Measurements from ENCODE around the gene DZIP1L.
A peak's percentile ranks its signal among the peaks of the same experiment; 100 is the strongest.
"Not testable (repeated sequence)": the region's sequence is repeated elsewhere in the genome, so short reads cannot be mapped to it uniquely, and the experiment has no call there.

Gene DZIP1L

DNA sequence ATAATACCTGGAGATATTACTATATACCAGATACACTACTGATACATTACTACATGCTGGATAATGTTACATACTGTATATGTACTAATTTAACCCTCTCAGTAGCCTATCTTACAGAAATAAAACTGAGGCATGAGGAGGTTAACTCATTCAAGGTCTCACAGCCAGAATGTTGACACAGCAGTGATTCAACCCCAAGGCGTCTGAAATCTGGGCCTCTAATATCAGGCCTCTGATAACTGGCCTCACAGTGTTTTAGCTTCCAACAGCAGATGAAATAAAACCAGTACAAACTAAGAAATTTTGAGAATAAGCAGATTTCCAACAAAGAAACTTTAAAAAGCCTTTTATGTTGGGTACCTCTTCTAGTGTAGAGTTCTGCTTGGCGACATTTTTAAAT, 23.4 kb downstream of the DZIP1L start:
- H3K27ac Mint-ChIP-seq: no peak overlapping the region
- no peaks in the 10 kb centered on the region for H3K36me3 Mint-ChIP-seq (ENCODE audit: low read depth)
- H3K27me3 Mint-ChIP-seq: peaks cover 34% of the 10 kb centered on the region
- no peaks in the 10 kb centered on the region for H3K4me1 Mint-ChIP-seq (ENCODE audit: low read depth)
- no peaks in the 10 kb centered on the region for H3K9me3 Mint-ChIP-seq
- H3K4me3 Mint-ChIP-seq: no peak overlapping the region

DNA sequence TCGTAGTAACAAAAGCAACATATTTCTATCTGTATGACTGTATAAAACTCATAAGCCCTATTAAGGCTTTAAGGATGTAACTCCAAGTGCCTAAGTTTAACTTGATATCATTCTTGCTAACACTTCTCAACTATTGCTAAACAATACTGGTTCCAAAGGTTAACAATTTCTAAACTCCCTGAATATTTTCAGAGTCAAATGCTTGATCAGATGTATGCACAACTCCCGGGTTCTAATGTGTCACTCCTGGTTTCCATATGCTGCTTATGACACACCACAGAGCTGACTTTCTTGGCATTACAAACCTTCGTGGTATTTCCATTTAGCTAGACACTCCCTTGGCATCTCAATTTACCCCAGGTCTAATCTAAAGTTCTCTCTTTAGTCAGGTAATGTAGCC, 26.3 kb downstream of the DZIP1L start:
- Mint-ChIP-seq H3K9me3 (no peaks in the 10 kb centered on the region), H3K4me1 (ENCODE audit: low read depth) (no peaks in the 10 kb centered on the region), H3K4me3 (no peak overlapping the region), H3K27ac (no peak overlapping the region), H3K27me3 (peaks cover 34% of the 10 kb centered on the region), H3K36me3 (ENCODE audit: low read depth) (no peaks in the 10 kb centered on the region)

DNA sequence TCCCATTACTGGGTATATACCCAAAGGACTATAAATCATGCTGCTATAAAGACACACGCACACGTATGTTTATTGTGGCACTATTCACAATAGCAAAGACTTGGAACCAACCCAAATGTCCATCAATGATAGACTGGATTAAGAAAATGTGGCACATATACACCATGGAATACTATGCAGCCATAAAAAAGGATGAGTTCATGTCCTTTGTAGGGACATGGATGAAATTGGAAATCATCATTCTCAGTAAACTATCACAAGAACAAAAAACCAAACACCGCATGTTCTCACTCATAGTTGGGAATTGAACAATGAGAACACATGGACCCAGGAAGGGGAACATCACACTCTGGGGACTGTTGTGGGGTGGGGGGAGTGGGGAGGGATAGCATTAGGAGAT, 29.7 kb downstream of the DZIP1L start:
- not testable (repeated sequence) for H3K9me3 Mint-ChIP-seq; H3K36me3 Mint-ChIP-seq (ENCODE audit: low read depth); H3K4me3 Mint-ChIP-seq; H3K27ac Mint-ChIP-seq
- Mint-ChIP-seq H3K4me1 (ENCODE audit: low read depth) (peaks cover 29% of the 10 kb centered on the region), H3K27me3 (peaks cover 22% of the 10 kb centered on the region)

DNA sequence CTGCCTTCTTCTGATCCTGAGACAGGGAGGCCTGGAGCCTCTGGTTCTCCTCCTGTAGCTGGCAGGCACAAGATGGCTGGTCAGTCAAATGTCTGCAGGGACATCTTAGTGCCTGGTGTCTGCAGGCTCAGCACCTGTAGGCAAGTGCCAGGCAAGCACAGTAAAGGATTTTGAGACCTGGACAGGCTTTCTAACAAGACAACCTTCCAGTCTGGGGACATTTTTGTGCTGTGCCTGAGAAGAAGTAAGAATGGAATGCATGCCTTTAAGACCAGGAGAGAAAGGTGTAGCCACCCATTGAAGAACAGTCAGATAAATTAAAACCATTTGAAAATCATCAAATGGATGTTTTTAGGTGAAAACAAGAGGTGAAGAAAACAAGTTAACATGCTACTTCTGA, 31.2 kb downstream of the DZIP1L start:
- no peak overlapping the region for H3K27ac Mint-ChIP-seq
- no peak overlapping the region for H3K4me3 Mint-ChIP-seq
- peaks cover 34% of the 10 kb centered on the region for H3K4me1 Mint-ChIP-seq (ENCODE audit: low read depth)
- H3K36me3 Mint-ChIP-seq (ENCODE audit: low read depth): no peaks in the 10 kb centered on the region
- no peaks in the 10 kb centered on the region for H3K9me3 Mint-ChIP-seq
- H3K27me3 Mint-ChIP-seq: peaks cover 20% of the 10 kb centered on the region

DNA sequence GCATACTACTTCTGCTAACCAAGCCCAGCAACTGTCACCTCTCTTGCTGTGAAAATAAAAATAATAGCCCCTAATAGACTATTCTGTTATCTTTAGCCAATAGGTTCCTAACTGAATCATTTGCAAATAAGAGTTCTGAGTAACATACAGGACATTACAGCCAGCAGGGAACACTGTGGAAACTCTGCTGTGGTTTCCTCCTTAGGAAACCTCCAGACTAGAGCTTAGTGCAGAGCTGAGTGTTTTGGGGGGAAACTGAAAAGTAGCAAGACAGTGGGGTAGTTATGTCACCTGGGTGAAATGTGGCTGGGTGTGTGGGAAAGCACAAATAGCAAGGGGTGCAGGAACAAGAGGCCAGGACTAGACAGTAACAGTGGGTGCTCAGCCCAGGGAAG, 32.4 kb downstream of the DZIP1L start:
- Mint-ChIP-seq H3K4me3 (no peak overlapping the region), H3K4me1 (ENCODE audit: low read depth) (peaks cover 46% of the 10 kb centered on the region), H3K9me3 (no peaks in the 10 kb centered on the region), H3K36me3 (ENCODE audit: low read depth) (no peaks in the 10 kb centered on the region), H3K27ac (peak overlapping the region; percentile 87), H3K27me3 (peaks cover 12% of the 10 kb centered on the region)

DNA sequence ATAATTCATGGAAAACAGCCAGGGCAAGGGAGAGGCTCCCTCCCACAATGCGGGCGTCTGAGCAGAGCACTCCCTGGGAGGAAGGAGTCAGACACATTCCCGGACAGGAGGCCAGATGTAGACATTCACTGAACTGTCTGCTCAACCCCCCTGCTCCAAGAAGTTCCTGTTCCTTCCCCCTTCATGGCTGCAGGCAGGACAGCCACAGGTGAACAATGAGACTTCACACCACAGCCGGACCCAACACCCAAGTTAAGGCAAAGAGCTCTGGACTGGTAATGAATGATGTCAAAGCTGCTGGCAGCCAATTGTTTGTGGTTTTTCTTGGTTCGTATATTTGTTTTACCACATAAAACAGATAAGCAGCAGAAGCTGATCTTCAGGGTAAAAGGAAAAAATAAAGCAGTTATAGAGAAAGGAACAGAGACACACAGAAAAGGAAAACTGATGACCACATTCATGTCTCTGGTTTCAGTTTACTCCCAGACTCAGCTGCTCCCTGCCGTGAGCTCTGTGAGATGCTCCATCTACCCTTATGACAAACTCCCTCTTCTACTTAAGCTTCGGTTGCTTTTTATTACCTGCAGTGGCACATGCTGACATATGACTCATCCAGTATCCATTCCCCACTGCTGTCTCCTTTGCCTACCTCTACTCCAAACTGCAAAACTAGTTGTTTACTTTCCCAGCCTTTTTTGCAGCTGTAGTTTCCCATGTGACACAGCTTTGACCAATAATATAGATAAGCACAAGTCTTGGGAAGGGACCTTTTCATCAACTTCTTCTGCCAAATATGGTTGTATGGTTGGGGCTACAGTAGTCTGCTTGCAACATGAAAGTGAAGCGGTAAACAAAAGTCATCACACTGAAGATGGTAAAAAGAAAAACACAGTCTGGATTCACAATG, 33.1 kb downstream of the DZIP1L start:
- Mint-ChIP-seq H3K4me3 (peak overlapping the region; percentile 64), H3K9me3 (no peaks in the 10 kb centered on the region), H3K27ac (peak overlapping the region; percentile 87), H3K36me3 (ENCODE audit: low read depth) (no peaks in the 10 kb centered on the region), H3K27me3 (peaks cover 12% of the 10 kb centered on the region), H3K4me1 (ENCODE audit: low read depth) (peaks cover 49% of the 10 kb centered on the region)

DNA sequence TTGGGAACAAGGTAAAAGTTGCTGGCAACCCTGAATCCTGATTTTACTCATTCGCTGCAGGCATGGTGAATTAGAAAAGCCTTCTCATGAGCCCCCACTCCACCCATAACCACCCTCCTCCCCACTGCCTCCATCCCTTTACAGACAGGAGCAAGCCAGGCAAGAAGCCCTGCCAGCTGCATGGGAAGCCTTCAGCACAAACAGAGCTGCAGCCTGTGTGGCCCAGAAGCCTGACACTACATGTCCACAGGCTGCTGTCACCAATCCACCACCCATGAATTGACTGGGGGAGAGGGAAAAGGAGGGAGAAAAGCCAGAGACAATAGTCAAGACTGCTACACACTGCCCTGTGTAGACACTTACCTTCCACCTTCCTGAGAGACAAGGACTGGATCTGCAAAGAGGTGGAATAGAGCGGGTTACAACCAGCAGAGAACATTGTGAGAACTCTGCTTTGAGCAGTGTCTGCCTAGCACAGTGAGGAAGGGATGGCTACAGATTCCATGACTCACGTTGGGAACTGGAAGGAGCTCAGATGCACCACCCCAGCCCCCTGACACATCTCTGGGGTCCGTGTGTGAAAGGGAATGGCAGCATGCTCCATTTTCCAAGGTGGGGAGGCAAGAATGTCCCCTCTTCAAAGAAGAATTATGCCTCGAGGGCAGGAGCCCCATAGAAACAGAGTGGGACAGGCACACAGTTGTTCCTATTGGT, 33.9 kb downstream of the DZIP1L start:
- no peaks in the 10 kb centered on the region for H3K9me3 Mint-ChIP-seq
- H3K36me3 Mint-ChIP-seq (ENCODE audit: low read depth): no peaks in the 10 kb centered on the region
- peak overlapping the region; percentile 40 for H3K27ac Mint-ChIP-seq
- peaks cover 9% of the 10 kb centered on the region for H3K27me3 Mint-ChIP-seq
- H3K4me3 Mint-ChIP-seq: no peak overlapping the region
- peaks cover 49% of the 10 kb centered on the region for H3K4me1 Mint-ChIP-seq (ENCODE audit: low read depth)

DNA sequence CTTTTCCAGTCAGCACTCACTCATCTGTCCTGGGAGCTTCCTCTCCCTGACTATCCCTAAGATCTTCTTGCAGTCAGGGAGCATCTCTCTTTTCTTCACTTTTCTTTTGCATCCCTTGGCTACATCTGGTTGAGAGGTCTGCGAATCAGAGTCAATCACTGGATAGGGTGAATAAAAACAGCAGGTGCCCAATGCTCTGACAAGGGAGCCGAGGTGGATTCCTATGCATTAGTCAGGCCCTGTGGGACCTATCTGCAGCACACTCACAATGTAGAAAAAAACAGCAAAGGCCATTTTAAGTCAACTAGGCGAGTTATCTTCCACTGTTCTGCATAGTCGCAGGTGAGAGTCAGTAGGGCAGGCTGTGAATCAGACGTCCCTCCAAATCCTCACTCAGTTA, 35.5 kb downstream of the DZIP1L start:
- Mint-ChIP-seq H3K9me3 (no peaks in the 10 kb centered on the region), H3K27me3 (peaks cover 16% of the 10 kb centered on the region), H3K27ac (no peak overlapping the region), H3K4me3 (no peak overlapping the region), H3K4me1 (ENCODE audit: low read depth) (peaks cover 49% of the 10 kb centered on the region), H3K36me3 (ENCODE audit: low read depth) (no peaks in the 10 kb centered on the region)

DNA sequence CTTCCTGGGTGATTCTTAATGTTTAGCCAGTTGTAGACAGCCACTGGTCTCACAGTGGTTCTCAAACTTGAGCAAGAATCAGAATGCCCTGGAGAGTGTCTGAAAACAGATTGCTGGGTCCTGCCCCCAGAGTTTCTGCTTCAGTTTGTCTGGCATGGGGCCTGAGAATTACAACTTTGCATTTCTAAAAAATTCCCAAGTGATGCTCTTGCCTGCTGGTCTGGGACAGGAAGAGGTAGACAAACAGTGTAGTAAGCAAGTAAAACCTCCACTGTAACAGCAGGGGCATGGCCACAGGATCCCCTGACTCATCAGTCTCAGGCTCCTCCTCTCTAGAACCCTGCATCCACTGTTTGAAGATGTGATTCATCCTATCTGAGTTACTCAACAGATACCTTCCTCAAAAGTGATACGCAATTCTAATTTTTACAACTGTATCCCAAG, 36.5 kb downstream of the DZIP1L start:
- H3K9me3 Mint-ChIP-seq: no peaks in the 10 kb centered on the region
- H3K36me3 Mint-ChIP-seq (ENCODE audit: low read depth): no peaks in the 10 kb centered on the region
- no peak overlapping the region for H3K4me3 Mint-ChIP-seq
- peaks cover 49% of the 10 kb centered on the region for H3K4me1 Mint-ChIP-seq (ENCODE audit: low read depth)
- H3K27me3 Mint-ChIP-seq: peaks cover 16% of the 10 kb centered on the region
- no peak overlapping the region for H3K27ac Mint-ChIP-seq

DNA sequence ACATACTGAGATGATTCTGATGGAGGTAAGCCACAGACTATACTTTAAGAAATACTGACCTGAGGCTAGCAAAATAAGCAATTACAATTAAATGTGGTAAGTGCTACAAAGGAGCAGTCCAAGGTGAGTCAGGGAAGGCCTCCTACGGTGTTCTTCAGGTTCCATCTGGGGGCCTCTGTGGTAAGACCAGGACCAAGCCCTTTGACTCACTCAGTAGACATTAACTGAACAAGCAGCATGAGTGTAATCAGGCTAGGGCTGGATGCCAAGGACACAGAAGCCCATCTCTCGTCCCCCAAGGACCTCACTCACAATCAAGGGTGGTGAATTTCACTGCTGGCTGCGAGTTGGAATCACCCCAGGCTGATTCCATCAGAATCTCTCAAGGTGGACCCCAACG, 37.3 kb downstream of the DZIP1L start:
- H3K4me3 Mint-ChIP-seq: no peak overlapping the region
- peaks cover 43% of the 10 kb centered on the region for H3K4me1 Mint-ChIP-seq (ENCODE audit: low read depth)
- peaks cover 25% of the 10 kb centered on the region for H3K27me3 Mint-ChIP-seq
- H3K36me3 Mint-ChIP-seq (ENCODE audit: low read depth): no peaks in the 10 kb centered on the region
- H3K9me3 Mint-ChIP-seq: no peaks in the 10 kb centered on the region
- H3K27ac Mint-ChIP-seq: no peak overlapping the region

DNA sequence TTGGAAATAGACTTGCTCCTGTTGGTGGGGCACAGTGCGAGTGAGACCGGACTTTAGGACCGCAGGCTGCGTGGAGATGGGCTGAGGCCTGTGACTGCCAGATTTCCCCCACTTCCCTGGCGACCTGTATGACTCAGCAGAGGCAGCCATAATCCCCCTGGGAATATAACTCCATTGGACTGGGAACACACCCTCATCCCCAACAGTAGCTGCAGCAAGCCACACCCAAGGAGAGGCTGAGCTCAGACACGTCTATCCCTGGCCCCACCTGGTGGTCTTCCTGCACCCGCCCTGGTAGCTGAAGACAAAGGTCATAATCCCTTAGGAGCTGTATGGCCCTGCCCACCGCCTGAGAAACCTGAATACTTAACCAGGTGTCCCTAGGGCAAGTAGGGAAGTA, 42.6 kb downstream of the DZIP1L start:
- H3K9me3 Mint-ChIP-seq: no peaks in the 10 kb centered on the region
- H3K4me1 Mint-ChIP-seq (ENCODE audit: low read depth): peaks cover 2% of the 10 kb centered on the region
- no peak overlapping the region for H3K27ac Mint-ChIP-seq
- H3K4me3 Mint-ChIP-seq: no peak overlapping the region
- no peaks in the 10 kb centered on the region for H3K36me3 Mint-ChIP-seq (ENCODE audit: low read depth)
- H3K27me3 Mint-ChIP-seq: peaks cover 34% of the 10 kb centered on the region

DNA sequence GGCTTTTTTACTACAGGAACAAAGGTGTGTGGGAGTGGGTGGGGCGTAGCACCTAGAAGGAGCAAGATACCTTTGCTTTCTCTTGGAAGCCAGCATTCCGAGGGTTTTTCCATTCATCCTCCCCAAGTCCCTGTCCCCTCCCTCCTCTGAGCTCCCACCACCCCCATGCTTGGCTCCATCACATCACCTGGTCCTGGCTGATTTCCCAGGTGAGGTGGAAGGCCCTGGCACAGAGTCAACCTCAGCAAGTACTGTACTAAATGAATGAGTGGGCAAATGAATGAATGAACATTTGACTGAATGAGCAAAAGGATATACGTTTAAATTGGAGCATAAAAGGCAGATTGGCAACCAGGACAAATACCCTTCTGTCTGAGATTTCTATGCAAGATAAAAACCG, 45.4 kb downstream of the DZIP1L start:
- Mint-ChIP-seq H3K27ac (no peak overlapping the region), H3K9me3 (no peaks in the 10 kb centered on the region), H3K4me1 (ENCODE audit: low read depth) (peaks cover 22% of the 10 kb centered on the region), H3K27me3 (peaks cover 27% of the 10 kb centered on the region), H3K36me3 (ENCODE audit: low read depth) (no peaks in the 10 kb centered on the region), H3K4me3 (no peak overlapping the region)

DNA sequence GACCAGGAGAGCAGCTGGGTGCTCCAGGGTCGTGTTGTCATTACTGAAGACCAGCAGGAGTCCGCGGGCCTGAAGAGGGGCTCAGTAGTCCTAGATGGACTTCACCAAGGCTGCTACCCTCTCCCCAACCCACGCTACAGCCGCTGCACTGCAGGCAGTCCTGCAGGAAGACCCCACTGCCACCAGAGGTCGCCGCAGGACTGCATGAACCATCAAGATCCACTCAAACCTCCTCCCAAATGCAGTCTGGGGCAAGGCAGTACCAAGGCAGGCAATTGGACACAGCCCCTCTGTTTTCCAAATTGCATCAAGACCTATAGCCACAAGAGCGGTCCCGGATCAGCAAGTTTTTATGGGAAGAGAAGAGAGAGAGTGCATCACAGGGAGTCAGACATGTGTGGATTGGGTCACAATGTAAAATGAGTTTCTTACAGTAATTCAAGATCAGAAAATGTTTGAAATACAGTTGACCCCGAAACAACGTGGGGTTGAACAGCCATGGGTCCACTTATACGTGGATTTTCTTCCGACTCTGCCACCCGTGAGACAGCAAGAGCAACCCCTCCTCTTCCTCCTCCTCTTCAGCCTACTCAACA, 46.7 kb downstream of the DZIP1L start:
- Mint-ChIP-seq H3K27me3 (peaks cover 21% of the 10 kb centered on the region), H3K27ac (no peak overlapping the region), H3K36me3 (ENCODE audit: low read depth) (no peaks in the 10 kb centered on the region), H3K4me1 (ENCODE audit: low read depth) (peaks cover 25% of the 10 kb centered on the region), H3K9me3 (no peaks in the 10 kb centered on the region), H3K4me3 (no peak overlapping the region)

DNA sequence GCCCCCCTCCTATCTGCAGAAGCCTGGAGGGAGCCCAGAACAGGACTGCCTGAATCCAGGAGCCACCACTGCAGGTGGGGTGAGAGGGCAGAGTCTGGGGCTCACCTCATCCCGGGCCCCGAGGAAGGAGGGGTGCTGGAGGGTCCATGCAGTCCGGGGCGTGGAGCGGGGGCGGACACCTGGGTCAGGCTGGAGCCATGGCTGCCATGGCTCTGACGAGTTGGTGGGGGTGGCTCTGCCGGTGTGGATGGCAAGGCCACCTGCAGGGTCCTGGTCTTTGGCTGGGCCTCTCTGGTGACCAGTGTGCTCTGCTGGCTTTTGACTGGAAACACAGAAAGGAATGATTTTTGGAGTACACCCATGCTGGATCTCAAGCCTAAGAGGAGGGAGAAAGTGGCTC, 47.4 kb downstream of the DZIP1L start:
- H3K9me3 Mint-ChIP-seq: no peaks in the 10 kb centered on the region
- no peak overlapping the region for H3K4me3 Mint-ChIP-seq
- peaks cover 15% of the 10 kb centered on the region for H3K27me3 Mint-ChIP-seq
- H3K36me3 Mint-ChIP-seq (ENCODE audit: low read depth): no peaks in the 10 kb centered on the region
- peaks cover 25% of the 10 kb centered on the region for H3K4me1 Mint-ChIP-seq (ENCODE audit: low read depth)
- H3K27ac Mint-ChIP-seq: no peak overlapping the region

DNA sequence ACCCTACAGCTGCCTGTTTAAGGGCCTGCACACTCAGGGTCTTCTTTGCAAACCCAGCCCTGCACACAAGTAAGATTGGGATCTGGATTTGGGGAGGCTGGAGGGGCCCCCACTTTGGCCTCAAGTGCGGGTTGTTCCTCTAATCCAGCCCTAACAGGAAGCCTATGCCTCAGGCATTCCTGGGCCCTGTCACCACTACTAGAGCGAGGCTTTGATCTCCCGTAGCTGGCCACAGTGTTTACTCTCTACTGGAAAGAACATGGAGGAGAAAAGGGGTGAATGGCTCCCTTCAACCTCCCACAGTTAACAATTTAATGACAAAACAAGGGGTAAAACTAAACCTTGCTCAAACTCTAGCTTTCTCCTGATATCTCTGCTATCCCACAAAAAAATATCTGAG, 48.4 kb downstream of the DZIP1L start:
- Mint-ChIP-seq H3K4me3 (no peak overlapping the region), H3K27me3 (peaks cover 15% of the 10 kb centered on the region), H3K4me1 (ENCODE audit: low read depth) (peaks cover 25% of the 10 kb centered on the region), H3K36me3 (ENCODE audit: low read depth) (no peaks in the 10 kb centered on the region), H3K27ac (no peak overlapping the region), H3K9me3 (no peaks in the 10 kb centered on the region)
